Loucy (cell line): ENCODE results near the gene PEAK1.

Experiments
- H2AFZ ChIP-seq: fragments of 200-600 bp; sonication (generic); 2 replicates; pipeline ENCODE4 v1.6.0; 2016; ENCODE audit warnings: antibody characterized with exemption, mild to moderate bottlenecking, low read length, moderate library complexity
- H3F3A ChIP-seq: fragments of 200-600 bp; 2 replicates; pipeline ENCODE4 v1.6.0; 2016; ENCODE audit warnings: antibody characterized with exemption, low read depth, mild to moderate bottlenecking
- H3K27me3 ChIP-seq: fragments of 200-600 bp; sonication (generic); 2 replicates; pipeline ENCODE4 v1.6.1; 2014; ENCODE audit warnings: low read length, mild to moderate bottlenecking; ENCODE audit not compliant: insufficient read depth, poor library complexity, severe bottlenecking
- H3K36me3 ChIP-seq: fragments of 200-600 bp; sonication (generic); 2 replicates; pipeline ENCODE4 v1.6.1; 2016; ENCODE audit warnings: low read length; ENCODE audit not compliant: insufficient read depth
- H3K4me1 ChIP-seq: fragments of 200-600 bp; sonication (generic); 2 replicates; pipeline ENCODE4 v1.5.1; 2014; ENCODE audit warnings: low read length, mild to moderate bottlenecking; ENCODE audit not compliant: insufficient read depth, poor library complexity, severe bottlenecking
- H3K4me2 ChIP-seq: fragments of 200-600 bp; sonication (generic); 2 replicates; pipeline ENCODE4 v1.6.0; 2014; ENCODE audit warnings: antibody characterized with exemption, low read length, low read depth, mild to moderate bottlenecking; ENCODE audit not compliant: poor library complexity, severe bottlenecking
- H3K4me3 ChIP-seq: fragments of 200-600 bp; sonication (generic); 2 replicates; pipeline ENCODE4 v1.5.1; 2014; ENCODE audit warnings: low read length, mild to moderate bottlenecking, mixed read lengths; ENCODE audit not compliant: poor library complexity, severe bottlenecking
- H3K79me2 ChIP-seq: fragments of 200-600 bp; sonication (generic); 2 replicates; pipeline ENCODE4 v1.6.1; 2014; ENCODE audit warnings: low read length; ENCODE audit not compliant: insufficient read depth
- H3K9ac ChIP-seq: fragments of 200-600 bp; sonication (generic); 2 replicates; pipeline ENCODE4 v1.6.0; 2014; ENCODE audit warnings: mild to moderate bottlenecking, low read depth, low read length, moderate library complexity; ENCODE audit not compliant: poor library complexity, severe bottlenecking
- H3K9me2 ChIP-seq: fragments of 200-600 bp; sonication (generic); replicated peaks from 2 replicates; pipeline ENCODE4 v1.6.1; 2016; ENCODE audit warnings: low read depth, low read length, mixed read lengths
- H3K9me3 ChIP-seq: fragments of 200-600 bp; sonication (generic); 2 replicates; pipeline ENCODE4 v1.6.1; 2014; ENCODE audit warnings: mild to moderate bottlenecking, antibody characterized with exemption, low read length, low read depth; ENCODE audit not compliant: insufficient read depth
- H4K20me1 ChIP-seq: fragments of 200-600 bp; sonication (generic); 2 replicates; pipeline ENCODE4 v1.6.0; 2014; ENCODE audit warnings: antibody characterized with exemption, low read length, mild to moderate bottlenecking; ENCODE audit not compliant: insufficient read depth, poor library complexity, severe bottlenecking
- EZH2phosphoT487 ChIP-seq: fragments of 200-600 bp; IDR thresholded peaks from 2 replicates; pipeline ENCODE4 v1.6.1; 2018; ENCODE audit warnings: antibody characterized with exemption, mild to moderate bottlenecking, moderate library complexity, borderline replicate concordance
- TF ChIP-seq, protein P1 (sequence below): fragments of 200-600 bp; sonication (generic); conservative IDR thresholded peaks from 2 replicates; pipeline ENCODE4 v1.5.1; 2014; ENCODE audit warnings: mild to moderate bottlenecking, antibody characterized with exemption, low read length

PEAK1 gene

DNA sequence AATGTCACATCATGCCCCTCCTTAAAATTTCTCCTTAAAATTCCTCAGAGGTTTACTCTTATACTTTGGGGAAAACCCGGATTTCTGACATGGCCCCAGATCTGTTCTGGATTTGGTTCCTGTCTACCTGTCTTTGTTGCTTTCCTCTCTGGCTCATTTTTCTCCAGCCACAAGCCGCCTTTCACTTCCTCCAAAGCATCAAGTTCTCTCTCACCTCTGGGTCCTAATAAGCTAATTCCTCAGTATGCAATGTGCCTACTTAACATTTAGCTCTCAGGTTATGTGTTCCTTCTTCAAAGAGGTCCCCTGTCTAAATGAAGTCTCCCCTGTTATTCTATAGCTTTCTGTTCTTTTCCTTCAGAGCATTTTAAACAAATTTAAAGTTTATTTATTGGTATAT is 16.9 kb upstream of the PEAK1 start:
- peaks cover 13% of the 10 kb centered on the region for H4K20me1 ChIP-seq
- no peak overlapping the region for H3K4me2 ChIP-seq
- no peak overlapping the region for H3K4me3 ChIP-seq
- no peak overlapping the region for H2AFZ ChIP-seq
- peaks cover 22% of the 10 kb centered on the region for H3K79me2 ChIP-seq
- H3K9ac ChIP-seq, result no peak overlapping the region
- TF ChIP-seq EZH2phosphoT487, result no peak
- TF ChIP-seq, protein P1, sequence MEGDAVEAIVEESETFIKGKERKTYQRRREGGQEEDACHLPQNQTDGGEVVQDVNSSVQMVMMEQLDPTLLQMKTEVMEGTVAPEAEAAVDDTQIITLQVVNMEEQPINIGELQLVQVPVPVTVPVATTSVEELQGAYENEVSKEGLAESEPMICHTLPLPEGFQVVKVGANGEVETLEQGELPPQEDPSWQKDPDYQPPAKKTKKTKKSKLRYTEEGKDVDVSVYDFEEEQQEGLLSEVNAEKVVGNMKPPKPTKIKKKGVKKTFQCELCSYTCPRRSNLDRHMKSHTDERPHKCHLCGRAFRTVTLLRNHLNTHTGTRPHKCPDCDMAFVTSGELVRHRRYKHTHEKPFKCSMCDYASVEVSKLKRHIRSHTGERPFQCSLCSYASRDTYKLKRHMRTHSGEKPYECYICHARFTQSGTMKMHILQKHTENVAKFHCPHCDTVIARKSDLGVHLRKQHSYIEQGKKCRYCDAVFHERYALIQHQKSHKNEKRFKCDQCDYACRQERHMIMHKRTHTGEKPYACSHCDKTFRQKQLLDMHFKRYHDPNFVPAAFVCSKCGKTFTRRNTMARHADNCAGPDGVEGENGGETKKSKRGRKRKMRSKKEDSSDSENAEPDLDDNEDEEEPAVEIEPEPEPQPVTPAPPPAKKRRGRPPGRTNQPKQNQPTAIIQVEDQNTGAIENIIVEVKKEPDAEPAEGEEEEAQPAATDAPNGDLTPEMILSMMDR, result no peak
- no peaks in the 10 kb centered on the region for H3K27me3 ChIP-seq
- no peaks in the 10 kb centered on the region for H3K36me3 ChIP-seq
- H3K9me2 ChIP-seq, result no peaks in the 10 kb centered on the region
- no peaks in the 10 kb centered on the region for H3K9me3 ChIP-seq
- H3K4me1 ChIP-seq, result peaks cover 4% of the 10 kb centered on the region
- H3F3A ChIP-seq, result no peaks in the 10 kb centered on the region

DNA sequence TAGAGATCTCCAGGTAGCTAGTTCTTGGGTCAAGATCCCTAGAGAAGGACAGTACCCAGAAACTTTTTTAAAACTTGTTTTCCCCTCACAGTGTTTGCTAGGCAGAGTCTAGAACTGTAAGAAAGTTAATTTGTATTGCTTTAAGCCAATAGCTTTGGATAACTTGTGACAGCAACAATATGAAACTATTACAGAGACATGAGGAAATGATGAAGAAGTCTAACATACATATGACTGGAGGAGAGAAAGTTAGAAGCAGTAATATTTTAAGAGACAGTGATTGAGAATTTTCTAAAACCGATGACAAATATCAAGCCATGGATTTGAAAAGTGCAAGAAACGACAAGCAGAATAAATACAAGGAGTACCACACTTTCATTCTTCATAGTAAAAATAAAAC is 10.7 kb upstream of the PEAK1 start:
- Histone ChIP-seq H3K9me3 (no peaks in the 10 kb centered on the region), H3K79me2 (peaks cover 48% of the 10 kb centered on the region), H3K4me2 (peak overlapping the region; percentile 26), H3K4me3 (no peak overlapping the region), H3K27me3 (no peaks in the 10 kb centered on the region), H3K9ac (no peak overlapping the region), H3K36me3 (no peaks in the 10 kb centered on the region), H3K9me2 (no peaks in the 10 kb centered on the region), H2AFZ (no peak overlapping the region), H4K20me1 (peaks cover 45% of the 10 kb centered on the region), H3K4me1 (peaks cover 13% of the 10 kb centered on the region), H3F3A (no peaks in the 10 kb centered on the region)
- no peak for TF ChIP-seq EZH2phosphoT487
- TF ChIP-seq, protein P1, result no peak

GRCh38 chr15:77430213-77430612 is 10.3 kb upstream of the PEAK1 start:
- Histone ChIP-seq H3K36me3 (no peaks in the 10 kb centered on the region), H3K4me2 (peak overlapping the region; percentile 26), H2AFZ (no peak overlapping the region), H3K4me1 (peaks cover 17% of the 10 kb centered on the region), H3K27me3 (no peaks in the 10 kb centered on the region), H3K9me2 (no peaks in the 10 kb centered on the region), H3K9ac (no peak overlapping the region), H3K9me3 (no peaks in the 10 kb centered on the region), H3K4me3 (no peak overlapping the region), H3F3A (no peaks in the 10 kb centered on the region), H3K79me2 (peaks cover 52% of the 10 kb centered on the region), H4K20me1 (peaks cover 49% of the 10 kb centered on the region)
- TF ChIP-seq, protein P1, result no peak
- no peak for TF ChIP-seq EZH2phosphoT487
